WTC11 (cell line): ENCODE results near the gene ZFP2.

Source experiments
- TF ChIP-seq, protein P1 (sequence below): sonication (generic); formaldehyde crosslinking; IDR thresholded peaks from 2 replicates; pipeline ENCODE4 v1.8.1; 2022; ENCODE audit warnings: mild to moderate bottlenecking, moderate library complexity, missing genetic modification reagents
- TF ChIP-seq, protein P2 (sequence below): fragments of 200-600 bp; IDR thresholded peaks from 2 replicates; pipeline ENCODE4 v1.8.0; 2022; ENCODE audit warnings: antibody characterized with exemption

DNA sequence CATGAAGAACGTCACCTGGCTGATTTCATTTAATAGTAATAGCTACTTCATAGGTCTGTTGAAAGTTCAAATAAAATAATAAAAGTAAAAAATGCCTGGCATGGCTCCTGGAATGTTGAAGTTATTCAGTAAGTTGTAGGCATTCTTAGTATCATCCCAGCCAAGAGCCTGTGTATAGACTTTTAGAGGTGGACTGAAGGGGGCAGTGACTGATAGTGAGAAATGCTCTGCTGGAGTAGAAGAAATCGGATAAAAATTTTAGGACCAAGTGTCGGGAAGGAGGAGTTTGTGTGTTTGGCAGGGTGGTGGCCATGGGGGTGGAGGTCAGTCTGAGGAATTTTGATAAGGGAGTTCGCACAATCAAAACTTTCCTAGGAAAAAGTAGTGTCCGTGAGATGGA, 3.6 kb downstream of the ZFP2 start:
- TF ChIP-seq, protein P1, sequence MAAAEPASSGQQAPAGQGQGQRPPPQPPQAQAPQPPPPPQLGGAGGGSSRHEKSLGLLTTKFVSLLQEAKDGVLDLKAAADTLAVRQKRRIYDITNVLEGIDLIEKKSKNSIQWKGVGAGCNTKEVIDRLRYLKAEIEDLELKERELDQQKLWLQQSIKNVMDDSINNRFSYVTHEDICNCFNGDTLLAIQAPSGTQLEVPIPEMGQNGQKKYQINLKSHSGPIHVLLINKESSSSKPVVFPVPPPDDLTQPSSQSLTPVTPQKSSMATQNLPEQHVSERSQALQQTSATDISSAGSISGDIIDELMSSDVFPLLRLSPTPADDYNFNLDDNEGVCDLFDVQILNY (CRISPR knock-in tag) = no peak
- TF ChIP-seq, protein P2, sequence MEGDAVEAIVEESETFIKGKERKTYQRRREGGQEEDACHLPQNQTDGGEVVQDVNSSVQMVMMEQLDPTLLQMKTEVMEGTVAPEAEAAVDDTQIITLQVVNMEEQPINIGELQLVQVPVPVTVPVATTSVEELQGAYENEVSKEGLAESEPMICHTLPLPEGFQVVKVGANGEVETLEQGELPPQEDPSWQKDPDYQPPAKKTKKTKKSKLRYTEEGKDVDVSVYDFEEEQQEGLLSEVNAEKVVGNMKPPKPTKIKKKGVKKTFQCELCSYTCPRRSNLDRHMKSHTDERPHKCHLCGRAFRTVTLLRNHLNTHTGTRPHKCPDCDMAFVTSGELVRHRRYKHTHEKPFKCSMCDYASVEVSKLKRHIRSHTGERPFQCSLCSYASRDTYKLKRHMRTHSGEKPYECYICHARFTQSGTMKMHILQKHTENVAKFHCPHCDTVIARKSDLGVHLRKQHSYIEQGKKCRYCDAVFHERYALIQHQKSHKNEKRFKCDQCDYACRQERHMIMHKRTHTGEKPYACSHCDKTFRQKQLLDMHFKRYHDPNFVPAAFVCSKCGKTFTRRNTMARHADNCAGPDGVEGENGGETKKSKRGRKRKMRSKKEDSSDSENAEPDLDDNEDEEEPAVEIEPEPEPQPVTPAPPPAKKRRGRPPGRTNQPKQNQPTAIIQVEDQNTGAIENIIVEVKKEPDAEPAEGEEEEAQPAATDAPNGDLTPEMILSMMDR = no peak
